Endothelial cell of umbilical vein (primary cell): ENCODE results near the gene SHISA9.

Experiments used
- FOS ChIP-seq: IDR thresholded peaks from 2 replicates; pipeline ENCODE4 v1.6.1; 2011; ENCODE audit warnings: mild to moderate bottlenecking, low read length, moderate library complexity, borderline replicate concordance; ENCODE audit not compliant: insufficient read depth
- JUN ChIP-seq: IDR thresholded peaks from 2 replicates; pipeline ENCODE4 v1.6.1; 2011; ENCODE audit warnings: borderline replicate concordance, low read depth; ENCODE audit not compliant: insufficient read length, insufficient read depth
- MYC ChIP-seq: IDR thresholded peaks from one replicate; pipeline ENCODE4 v1.6.1; 2011; ENCODE audit warnings: mild to moderate bottlenecking, low read depth, low read length
- POLR2A ChIP-seq: IDR thresholded peaks from 2 replicates; pipeline ENCODE4 v1.6.1; 2012; ENCODE audit warnings: low read depth, mild to moderate bottlenecking, control low read depth, low read length
- TF ChIP-seq, protein P1 (sequence below), 2 donors: IDR thresholded peaks; 1 replicate in 1 of 2; 2 replicates in 1 of 2; pipeline ENCODE4 v1.5.1; 2011; ENCODE audit warnings: low read length in 2 of 2, mild to moderate bottlenecking in 2 of 2, moderate library complexity in 2 of 2, control low read depth in 1 of 2, inconsistent platforms in 1 of 2, low read depth in 1 of 2; ENCODE audit not compliant: insufficient read depth in 1 of 2; ENCODE audit errors: extremely low read depth in 1 of 2
- TF ChIP-seq, protein P2 (sequence below): IDR thresholded peaks from 2 replicates; pipeline ENCODE4 v1.6.1; 2011; ENCODE audit not compliant: insufficient read depth, insufficient read length

DNA sequence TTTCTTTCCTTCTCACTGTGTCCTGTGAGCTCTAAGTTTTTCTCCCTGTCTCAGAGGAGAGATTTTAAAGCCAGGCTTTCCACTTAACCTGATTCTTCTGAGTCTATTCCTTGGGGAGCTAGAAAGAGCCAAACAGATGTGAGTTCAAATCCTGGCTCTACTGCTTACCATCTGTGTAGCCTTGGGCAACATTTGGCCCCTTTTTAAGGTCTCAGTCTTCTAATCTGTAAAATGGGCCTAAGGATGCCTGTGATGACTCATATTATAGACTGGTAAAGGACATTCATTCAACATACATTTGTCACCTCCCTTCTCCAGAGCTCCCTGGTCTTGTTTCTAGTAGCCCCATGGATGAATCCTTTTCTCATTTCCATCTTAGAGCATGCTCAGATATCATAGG is 304.0 kb downstream of the SHISA9 start:
- TF ChIP-seq POLR2A, result no peak
- TF ChIP-seq, protein P1, sequence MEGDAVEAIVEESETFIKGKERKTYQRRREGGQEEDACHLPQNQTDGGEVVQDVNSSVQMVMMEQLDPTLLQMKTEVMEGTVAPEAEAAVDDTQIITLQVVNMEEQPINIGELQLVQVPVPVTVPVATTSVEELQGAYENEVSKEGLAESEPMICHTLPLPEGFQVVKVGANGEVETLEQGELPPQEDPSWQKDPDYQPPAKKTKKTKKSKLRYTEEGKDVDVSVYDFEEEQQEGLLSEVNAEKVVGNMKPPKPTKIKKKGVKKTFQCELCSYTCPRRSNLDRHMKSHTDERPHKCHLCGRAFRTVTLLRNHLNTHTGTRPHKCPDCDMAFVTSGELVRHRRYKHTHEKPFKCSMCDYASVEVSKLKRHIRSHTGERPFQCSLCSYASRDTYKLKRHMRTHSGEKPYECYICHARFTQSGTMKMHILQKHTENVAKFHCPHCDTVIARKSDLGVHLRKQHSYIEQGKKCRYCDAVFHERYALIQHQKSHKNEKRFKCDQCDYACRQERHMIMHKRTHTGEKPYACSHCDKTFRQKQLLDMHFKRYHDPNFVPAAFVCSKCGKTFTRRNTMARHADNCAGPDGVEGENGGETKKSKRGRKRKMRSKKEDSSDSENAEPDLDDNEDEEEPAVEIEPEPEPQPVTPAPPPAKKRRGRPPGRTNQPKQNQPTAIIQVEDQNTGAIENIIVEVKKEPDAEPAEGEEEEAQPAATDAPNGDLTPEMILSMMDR (IDR thresholded peaks at IDR 0.05; ENCODE audit: extremely low read depth in 1 of 2, insufficient read depth in 1 of 2, low read depth in 1 of 2, low read length in 2 of 2), result no peak
- TF ChIP-seq MYC, result no peak
- no peak for TF ChIP-seq JUN
- no peak for TF ChIP-seq FOS
- TF ChIP-seq, protein P2, sequence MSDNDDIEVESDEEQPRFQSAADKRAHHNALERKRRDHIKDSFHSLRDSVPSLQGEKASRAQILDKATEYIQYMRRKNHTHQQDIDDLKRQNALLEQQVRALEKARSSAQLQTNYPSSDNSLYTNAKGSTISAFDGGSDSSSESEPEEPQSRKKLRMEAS, result no peak
